ENCODE data around the gene KIFC3.

KIFC3 gene

DNA sequence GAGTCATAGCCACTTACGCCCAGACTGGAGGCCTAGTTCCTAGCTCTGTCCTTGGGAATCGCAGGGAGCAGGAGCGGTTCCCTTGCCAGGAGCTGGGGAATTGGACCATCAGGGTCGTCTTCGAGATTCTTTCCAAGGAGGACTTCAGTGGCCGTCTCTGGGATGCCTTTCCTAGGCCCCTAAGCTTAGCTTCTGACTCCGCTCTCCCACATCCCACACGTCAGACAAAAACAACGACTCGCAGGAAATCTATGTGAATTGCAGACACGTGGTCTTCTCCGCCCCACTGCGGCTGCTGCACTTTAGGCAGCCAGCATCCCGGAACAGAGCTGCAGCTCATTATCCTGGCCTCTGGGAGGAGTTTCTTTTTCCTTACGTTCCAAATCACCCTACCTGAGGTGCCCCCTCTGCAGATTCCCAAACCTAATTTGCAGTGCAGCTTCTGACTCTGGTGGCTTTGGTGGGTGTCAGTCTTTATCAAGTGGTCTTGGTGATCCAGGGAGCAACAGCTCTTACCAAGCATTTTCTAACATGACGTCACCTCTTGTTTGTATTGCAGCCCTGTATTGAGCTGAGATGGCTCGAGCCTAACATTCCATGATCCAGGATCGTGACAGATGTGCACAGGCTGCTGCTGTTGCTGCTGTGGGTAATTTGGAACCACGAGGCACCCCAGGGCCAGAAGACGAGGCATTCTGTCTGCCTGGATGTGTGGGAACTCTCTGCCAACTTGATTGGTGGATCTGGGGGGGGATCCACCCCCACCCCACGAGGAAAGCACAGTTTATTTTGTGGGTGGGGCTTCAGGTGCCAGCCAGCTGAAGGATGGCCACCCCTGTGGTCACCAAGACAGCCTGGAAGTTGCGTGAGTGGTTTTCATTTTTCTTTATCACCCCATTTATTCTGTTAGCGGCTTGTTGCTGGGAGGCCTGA, 65.6 kb downstream of the KIFC3 start:
- TF ChIP-seq, protein P1, sequence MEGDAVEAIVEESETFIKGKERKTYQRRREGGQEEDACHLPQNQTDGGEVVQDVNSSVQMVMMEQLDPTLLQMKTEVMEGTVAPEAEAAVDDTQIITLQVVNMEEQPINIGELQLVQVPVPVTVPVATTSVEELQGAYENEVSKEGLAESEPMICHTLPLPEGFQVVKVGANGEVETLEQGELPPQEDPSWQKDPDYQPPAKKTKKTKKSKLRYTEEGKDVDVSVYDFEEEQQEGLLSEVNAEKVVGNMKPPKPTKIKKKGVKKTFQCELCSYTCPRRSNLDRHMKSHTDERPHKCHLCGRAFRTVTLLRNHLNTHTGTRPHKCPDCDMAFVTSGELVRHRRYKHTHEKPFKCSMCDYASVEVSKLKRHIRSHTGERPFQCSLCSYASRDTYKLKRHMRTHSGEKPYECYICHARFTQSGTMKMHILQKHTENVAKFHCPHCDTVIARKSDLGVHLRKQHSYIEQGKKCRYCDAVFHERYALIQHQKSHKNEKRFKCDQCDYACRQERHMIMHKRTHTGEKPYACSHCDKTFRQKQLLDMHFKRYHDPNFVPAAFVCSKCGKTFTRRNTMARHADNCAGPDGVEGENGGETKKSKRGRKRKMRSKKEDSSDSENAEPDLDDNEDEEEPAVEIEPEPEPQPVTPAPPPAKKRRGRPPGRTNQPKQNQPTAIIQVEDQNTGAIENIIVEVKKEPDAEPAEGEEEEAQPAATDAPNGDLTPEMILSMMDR (IDR thresholded peaks at IDR 0.05; ENCODE audit: low read depth, low read length): peak; percentile 6
- DNase-seq (ENCODE audit: extremely low read depth, low read depth): peak; percentile 23

DNA sequence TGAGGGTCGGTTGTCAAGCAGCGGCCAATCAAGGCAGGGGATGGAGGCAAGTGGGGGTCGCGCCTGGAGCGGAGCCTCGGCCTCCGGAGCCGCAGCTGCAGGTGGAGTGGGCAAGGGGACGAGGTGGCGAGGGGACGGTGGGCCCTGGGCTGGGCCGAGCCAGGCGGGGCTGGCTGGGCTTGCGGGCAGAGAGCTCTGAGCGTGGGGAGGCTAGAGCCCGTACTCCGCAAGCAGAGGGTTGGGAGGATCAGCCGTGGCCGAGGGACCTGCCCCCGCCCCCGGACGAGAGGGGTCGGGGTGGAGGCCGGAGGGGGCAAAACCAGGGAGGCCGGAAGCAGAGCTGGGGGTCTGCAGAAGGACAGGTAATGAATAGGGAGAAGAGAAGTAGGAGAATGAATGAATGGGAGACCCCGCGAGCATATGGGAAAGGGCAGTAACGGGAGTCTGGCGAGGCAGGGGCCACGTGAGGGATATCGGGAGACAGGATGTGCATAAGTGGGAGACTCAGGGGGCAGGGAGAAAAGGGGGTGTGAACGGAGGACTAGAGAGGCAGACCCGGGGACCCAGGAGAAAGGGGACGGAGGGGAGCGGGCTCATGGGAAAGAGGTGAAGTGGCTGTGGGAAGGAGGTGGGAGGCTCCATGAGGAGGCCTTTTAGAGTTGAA, 66.4 kb downstream of the KIFC3 start, which contains the start of gene KATNB1:
TSS of gene KATNB1 (plus strand) at position 16 of the 664 bp plus-strand sequence. CDS start 1,474 bp downstream, outside the sequence.
- TF ChIP-seq, protein P1 (IDR thresholded peaks at IDR 0.05; ENCODE audit: low read depth, low read length): no peak
- no peak for DNase-seq (ENCODE audit: extremely low read depth, low read depth)

DNA sequence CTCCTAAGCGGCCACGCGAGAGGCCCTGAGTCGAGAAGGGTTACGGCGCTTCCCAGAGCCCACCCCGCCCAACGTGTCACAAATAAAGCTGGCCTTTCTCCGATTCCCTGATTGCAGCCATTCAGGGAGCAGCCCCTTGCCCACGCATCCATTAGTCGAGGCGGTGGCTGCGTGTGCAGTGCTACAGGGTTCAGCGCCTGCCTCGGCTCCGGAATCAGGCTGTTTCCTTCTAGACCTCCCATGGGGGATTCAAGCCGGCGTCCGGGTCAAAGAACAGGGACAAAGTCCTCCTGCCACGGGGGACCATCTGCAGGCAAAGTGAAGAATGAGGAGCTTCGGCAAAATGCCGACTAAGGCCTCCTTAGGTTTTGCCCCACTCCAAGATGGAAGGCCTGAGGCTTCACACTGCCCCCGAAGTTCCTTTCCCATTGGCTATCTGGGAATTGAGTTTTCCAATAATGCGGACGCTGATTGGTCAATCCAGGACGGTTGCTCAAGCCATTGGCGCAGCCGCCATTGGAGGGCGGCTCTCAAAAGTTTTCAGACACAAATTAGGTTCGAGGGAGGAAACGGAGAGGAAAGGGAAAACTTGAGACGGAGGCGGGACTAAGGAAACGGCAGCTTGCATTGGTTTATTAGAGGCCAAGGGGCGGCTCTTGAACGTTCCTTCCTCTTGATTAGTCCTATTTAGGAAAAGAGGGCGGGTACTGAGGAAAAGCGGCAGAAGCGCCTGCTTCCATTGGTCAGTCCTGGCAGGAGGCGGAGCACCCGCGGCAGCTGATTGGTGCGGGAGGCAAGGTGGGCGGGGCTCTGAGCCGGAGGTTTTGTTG, 67.2 kb downstream of the KIFC3 start:
- TF ChIP-seq, protein P1 (IDR thresholded peaks at IDR 0.05; ENCODE audit: low read depth, low read length): no peak

DNA sequence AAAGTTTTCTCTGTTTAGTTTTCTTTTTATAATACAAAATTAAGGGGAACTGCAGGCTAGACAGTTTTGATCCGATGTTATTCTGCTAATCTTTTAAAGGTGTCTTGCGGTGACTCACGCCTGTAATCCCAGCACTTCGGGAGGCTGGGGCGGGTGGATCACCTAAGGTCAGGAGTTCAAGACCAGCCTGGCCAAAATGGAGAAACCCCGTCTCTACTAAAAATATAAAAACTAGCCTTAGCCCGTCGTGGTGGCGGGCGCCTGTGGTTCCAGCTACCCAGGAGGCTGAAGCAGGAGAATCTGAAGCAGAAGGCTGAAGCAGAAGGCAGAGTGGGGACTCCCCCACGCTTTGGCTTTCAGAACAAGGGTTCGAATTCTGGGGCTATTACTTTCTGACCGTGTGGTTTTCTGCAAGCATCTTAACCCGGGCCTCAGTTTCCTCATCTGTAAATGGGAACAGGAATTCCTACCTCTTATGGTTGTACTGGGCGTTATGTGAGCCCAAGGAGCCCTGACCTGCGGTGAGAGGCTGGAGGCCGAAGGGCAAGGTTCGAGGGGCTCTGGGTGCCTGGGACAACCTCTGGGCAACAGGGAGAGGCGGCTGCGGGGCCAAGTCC, 67.9 kb downstream of the KIFC3 start:
- TF ChIP-seq, protein P1 (IDR thresholded peaks at IDR 0.05; ENCODE audit: low read depth, low read length): no peak
- no peak for DNase-seq (ENCODE audit: extremely low read depth, low read depth)

More for the DNA sequence above, 67.2 kb downstream of the KIFC3 start:
- peak; percentile 100 for DNase-seq (ENCODE audit: extremely low read depth, low read depth)

DNA sequence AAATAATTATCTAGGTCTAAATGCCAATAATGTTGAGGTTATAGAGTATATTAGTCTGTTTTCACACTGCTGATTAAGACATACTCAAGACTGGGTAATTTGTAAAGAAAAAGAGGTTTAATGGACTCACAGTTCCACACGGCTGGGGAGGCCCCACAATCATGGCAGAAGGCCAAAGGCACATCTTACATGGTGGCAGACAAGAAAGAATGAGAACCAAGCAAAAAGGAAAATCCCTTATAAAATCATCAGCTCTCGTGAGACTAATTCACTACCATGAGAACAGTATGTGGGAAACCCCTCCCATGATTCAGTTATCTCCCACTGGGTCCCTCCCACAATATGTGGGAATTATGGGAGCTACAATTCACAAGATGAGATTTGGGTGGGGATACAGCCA, 69.6 kb downstream of the KIFC3 start:
- TF ChIP-seq, protein P1 (IDR thresholded peaks at IDR 0.05; ENCODE audit: low read depth, low read length): no peak
- DNase-seq (ENCODE audit: extremely low read depth, low read depth): no peak

DNA sequence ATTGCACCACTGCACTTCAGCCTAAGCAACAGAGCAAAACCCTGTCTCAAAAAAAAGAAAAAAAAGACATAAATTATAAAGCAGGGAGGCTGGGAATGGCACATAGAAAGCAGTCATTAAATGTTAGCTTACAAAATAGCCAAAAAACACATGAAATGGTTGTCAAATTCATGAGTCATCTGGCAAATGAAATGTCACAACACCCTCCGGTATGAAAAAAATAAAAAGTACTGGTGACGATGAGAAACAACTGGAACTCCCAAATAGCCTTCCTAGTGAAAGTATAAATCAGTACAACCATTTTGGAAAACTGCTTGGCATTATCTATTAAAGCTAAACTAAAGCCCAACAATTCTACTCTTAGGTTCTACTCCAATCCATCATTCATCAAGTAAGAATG, 70.3 kb downstream of the KIFC3 start:
- TF ChIP-seq, protein P1 (IDR thresholded peaks at IDR 0.05; ENCODE audit: low read depth, low read length): no peak
- DNase-seq (ENCODE audit: extremely low read depth, low read depth): peak; percentile 12

All from AG09319 (cell line).